Progenitor cell of endocrine pancreas (in vitro differentiated cells): ENCODE measurements around the gene KAT6B. TPM values are rescaled to one million over a fixed set of nuclear protein-coding genes. Genes with fewer than 3 reads are reported as not detected.

Source experiments
- DNase-seq: peaks from one replicate; pipeline ENCODE4 v3.0.0; 2021; ENCODE audit warnings: low spot score; ENCODE audit not compliant: unreplicated experiment
- H3K27ac Mint-ChIP-seq: 2 replicates; pipeline ENCODE4 v1.8.0; 2021; ENCODE audit warnings: mild to moderate bottlenecking, moderate library complexity, mixed read lengths
- H3K27me3 Mint-ChIP-seq: 2 replicates; pipeline ENCODE4 v1.8.0; 2021; ENCODE audit warnings: mixed read lengths
- H3K36me3 Mint-ChIP-seq: 2 replicates; pipeline ENCODE4 v1.8.0; 2022; ENCODE audit warnings: mixed read lengths; ENCODE audit not compliant: insufficient read depth
- H3K4me1 Mint-ChIP-seq: 2 replicates; pipeline ENCODE4 v1.8.0; 2021; ENCODE audit warnings: low read depth, mixed read lengths
- H3K4me3 Mint-ChIP-seq: 2 replicates; pipeline ENCODE4 v1.8.0; 2021; ENCODE audit warnings: low read depth, mild to moderate bottlenecking, moderate library complexity, mixed read lengths
- H3K9me3 Mint-ChIP-seq: 2 replicates; pipeline ENCODE4 v1.8.0; 2021; ENCODE audit warnings: low read depth, mixed read lengths
- total RNA-seq: library from RNA; stranded (reverse); gene quantifications from 2 replicates; pipeline ENCODE4 v1.2.1, GENCODE V29; 2021
- TF ChIP-seq, protein P1 (sequence below): fragments of 200-600 bp; sonication (generic); IDR thresholded peaks from one replicate; pipeline ENCODE4 v1.5.0; 2021; ENCODE audit warnings: antibody characterized with exemption, mild to moderate bottlenecking; ENCODE audit not compliant: unreplicated experiment

Gene KAT6B
- total RNA-seq, 1 donor from 2014 or later = 75.4 TPM

DNA sequence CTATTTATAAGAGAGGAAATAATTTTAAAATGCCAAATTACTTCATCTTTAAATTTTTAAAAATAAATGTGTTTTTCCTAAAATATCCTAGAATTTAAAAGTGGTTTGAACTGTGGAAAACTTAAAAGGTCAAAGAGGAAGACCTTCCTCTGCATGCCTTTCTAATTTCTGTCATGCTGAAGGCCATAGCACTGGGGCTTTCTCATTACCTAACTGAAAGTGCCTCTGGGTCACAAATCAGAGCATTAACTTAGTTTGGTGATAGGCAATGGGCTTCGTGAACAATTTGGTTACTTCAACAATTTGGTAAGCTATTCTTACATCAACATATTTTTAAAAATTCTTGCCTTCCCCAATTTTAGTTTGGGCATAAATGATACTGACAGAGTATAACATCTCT is 184.8 kb downstream of the KAT6B start:
- Mint-ChIP-seq H3K9me3 (no peaks in the 10 kb centered on the region), H3K4me3 (no peak overlapping the region), H3K36me3 (peaks cover 6% of the 10 kb centered on the region), H3K4me1 (peaks cover 5% of the 10 kb centered on the region), H3K27me3 (no peaks in the 10 kb centered on the region), H3K27ac (no peak overlapping the region)
- DNase-seq = no peak
- TF ChIP-seq, protein P1, sequence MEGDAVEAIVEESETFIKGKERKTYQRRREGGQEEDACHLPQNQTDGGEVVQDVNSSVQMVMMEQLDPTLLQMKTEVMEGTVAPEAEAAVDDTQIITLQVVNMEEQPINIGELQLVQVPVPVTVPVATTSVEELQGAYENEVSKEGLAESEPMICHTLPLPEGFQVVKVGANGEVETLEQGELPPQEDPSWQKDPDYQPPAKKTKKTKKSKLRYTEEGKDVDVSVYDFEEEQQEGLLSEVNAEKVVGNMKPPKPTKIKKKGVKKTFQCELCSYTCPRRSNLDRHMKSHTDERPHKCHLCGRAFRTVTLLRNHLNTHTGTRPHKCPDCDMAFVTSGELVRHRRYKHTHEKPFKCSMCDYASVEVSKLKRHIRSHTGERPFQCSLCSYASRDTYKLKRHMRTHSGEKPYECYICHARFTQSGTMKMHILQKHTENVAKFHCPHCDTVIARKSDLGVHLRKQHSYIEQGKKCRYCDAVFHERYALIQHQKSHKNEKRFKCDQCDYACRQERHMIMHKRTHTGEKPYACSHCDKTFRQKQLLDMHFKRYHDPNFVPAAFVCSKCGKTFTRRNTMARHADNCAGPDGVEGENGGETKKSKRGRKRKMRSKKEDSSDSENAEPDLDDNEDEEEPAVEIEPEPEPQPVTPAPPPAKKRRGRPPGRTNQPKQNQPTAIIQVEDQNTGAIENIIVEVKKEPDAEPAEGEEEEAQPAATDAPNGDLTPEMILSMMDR = no peak

DNA sequence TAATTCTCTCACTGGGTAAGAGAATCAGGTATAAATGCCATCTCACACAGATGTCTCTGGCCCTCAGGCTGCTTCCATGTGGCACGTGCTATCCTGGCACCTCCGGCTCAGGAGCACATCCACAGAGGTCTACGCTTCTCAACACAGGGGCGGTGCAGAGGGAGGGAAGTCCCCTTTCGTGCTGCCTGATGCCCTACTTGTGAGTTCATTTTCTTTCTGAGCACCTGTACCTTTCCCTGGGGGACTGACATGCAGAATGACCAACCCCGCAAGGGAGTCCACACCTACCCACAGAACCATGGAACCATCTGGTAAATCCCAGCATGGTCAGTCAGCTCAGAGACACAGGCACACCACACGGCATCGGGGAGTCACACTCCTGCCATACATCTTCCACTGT is 186.1 kb downstream of the KAT6B start:
- H3K27me3 Mint-ChIP-seq = no peaks in the 10 kb centered on the region
- no peak for DNase-seq
- peaks cover 5% of the 10 kb centered on the region for H3K36me3 Mint-ChIP-seq
- H3K27ac Mint-ChIP-seq = peak overlapping the region; percentile 81
- H3K4me3 Mint-ChIP-seq = no peak overlapping the region
- H3K9me3 Mint-ChIP-seq = no peaks in the 10 kb centered on the region
- TF ChIP-seq, protein P1 = no peak
- H3K4me1 Mint-ChIP-seq = peaks cover 7% of the 10 kb centered on the region

DNA sequence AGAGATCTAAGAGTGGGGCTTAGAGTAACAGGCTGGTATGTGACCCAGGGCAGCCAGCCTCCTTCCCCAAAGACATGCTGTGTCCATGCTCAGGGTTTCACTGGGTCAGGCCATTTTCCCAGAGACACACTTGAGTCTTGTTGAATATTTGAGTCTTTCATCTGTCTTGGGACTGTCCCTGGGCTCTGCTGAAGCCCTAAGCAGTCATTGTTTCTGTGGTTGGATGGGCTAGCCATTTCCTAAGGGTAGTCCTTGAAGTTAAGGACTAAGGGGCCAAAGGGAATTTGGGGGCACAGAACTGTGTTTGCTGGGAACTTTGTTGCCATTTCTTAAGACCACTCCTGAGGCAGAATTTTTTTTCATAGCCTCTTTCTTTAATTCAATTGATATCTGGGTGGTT is 186.6 kb downstream of the KAT6B start:
- H3K36me3 Mint-ChIP-seq = peaks cover 5% of the 10 kb centered on the region
- TF ChIP-seq, protein P1 = no peak
- no peak overlapping the region for H3K4me3 Mint-ChIP-seq
- no peak for DNase-seq
- H3K27ac Mint-ChIP-seq = no peak overlapping the region
- no peaks in the 10 kb centered on the region for H3K27me3 Mint-ChIP-seq
- H3K9me3 Mint-ChIP-seq = no peaks in the 10 kb centered on the region
- H3K4me1 Mint-ChIP-seq = peaks cover 11% of the 10 kb centered on the region

DNA sequence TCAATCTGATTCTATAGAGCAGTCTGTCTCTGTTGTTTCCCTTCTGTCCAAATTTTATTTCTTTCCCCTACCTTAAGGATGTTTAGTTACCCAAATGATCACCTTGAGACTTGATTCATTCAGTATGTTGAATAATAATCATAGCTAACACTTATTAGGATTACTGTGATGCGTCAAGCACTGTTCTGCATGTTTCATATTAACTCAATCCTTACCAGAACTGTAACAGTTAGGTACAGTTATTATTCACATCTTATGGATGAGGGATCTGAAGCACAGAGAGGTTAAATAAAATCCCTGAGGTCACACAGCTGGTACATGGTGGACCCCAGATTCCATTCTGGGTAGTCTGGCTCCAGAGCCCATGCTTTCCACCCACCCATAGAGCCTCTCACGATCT is 187.1 kb downstream of the KAT6B start:
- H3K9me3 Mint-ChIP-seq = no peaks in the 10 kb centered on the region
- H3K36me3 Mint-ChIP-seq = peaks cover 5% of the 10 kb centered on the region
- no peak overlapping the region for H3K4me3 Mint-ChIP-seq
- no peak overlapping the region for H3K27ac Mint-ChIP-seq
- no peak for DNase-seq
- TF ChIP-seq, protein P1 = no peak
- no peaks in the 10 kb centered on the region for H3K27me3 Mint-ChIP-seq
- H3K4me1 Mint-ChIP-seq = peaks cover 13% of the 10 kb centered on the region

DNA sequence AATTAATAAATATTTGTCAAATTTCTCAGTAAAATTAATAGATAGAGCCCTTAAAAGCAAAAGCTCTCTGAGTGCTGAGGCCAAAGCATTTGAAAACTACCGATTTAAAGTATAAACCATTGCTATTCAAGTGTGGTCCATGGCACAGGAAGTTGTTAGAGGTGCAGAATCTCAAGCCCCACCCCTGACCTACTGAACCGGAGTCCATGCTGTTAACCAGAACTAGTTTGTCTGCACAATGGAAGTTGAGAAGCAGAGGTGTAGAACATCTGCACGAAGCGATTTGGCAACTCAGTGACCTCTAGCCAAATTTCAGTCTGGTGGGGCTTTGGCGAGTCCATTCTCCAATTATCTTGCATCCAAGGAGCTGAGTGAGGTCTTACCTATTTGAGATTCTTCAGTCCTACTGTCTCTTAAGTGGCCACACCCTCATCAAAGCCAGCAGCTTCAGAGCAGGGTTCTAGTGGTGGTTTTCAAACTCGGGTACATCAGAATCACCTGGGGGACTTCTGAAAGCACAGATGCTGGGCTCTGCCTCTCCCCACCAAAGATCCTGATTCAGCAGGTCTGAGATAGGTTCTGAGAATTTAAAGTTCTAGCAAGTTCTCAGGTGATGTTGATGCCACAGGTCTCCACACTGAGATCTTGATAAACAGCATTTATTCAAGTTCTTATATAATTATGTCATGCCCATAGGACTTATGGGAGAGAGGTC is 188.3 kb downstream of the KAT6B start:
- no peaks in the 10 kb centered on the region for H3K9me3 Mint-ChIP-seq
- peaks cover 24% of the 10 kb centered on the region for H3K4me1 Mint-ChIP-seq
- DNase-seq = no peak
- no peak overlapping the region for H3K27ac Mint-ChIP-seq
- no peaks in the 10 kb centered on the region for H3K27me3 Mint-ChIP-seq
- TF ChIP-seq, protein P1 = no peak
- H3K36me3 Mint-ChIP-seq = peaks cover 5% of the 10 kb centered on the region
- no peak overlapping the region for H3K4me3 Mint-ChIP-seq
